SU-DHL-6 (cell line): ENCODE data around the gene MAT1A.

ENCODE experiments used
- H2AFZ ChIP-seq: fragments of 200-600 bp; sonication (generic); 2 replicates; pipeline ENCODE4 v1.6.1; 2014; ENCODE audit warnings: low read depth, mild to moderate bottlenecking, moderate library complexity, mixed read lengths, antibody characterized with exemption, low read length; ENCODE audit not compliant: severe bottlenecking
- H3F3A ChIP-seq: fragments of 200-600 bp; shearing (Covaris generic); 2 replicates; pipeline ENCODE4 v1.6.0; 2016; ENCODE audit warnings: antibody characterized with exemption, mild to moderate bottlenecking; ENCODE audit not compliant: insufficient read depth
- H3K27ac ChIP-seq: fragments of 200-600 bp; sonication (generic); 2 replicates; pipeline ENCODE4 v1.5.1; 2016; ENCODE audit warnings: low read depth, mild to moderate bottlenecking, low read length, moderate library complexity, mixed read lengths
- H3K27me3 ChIP-seq: fragments of 200-600 bp; sonication (generic), shearing (Covaris generic); 2 replicates; pipeline ENCODE4 v1.6.0; 2014; ENCODE audit warnings: mild to moderate bottlenecking, low read length
- H3K36me3 ChIP-seq: fragments of 200-600 bp; sonication (generic); 2 replicates; pipeline ENCODE4 v1.6.1; 2014; ENCODE audit warnings: mild to moderate bottlenecking, low read length, mixed read lengths
- H3K4me2 ChIP-seq: fragments of 300-600, 200-600 bp; shearing (Covaris generic), sonication (generic); 2 replicates; pipeline ENCODE4 v1.6.0; 2014; ENCODE audit warnings: low read length, low read depth, mild to moderate bottlenecking; ENCODE audit not compliant: poor library complexity, severe bottlenecking
- H3K4me3 ChIP-seq: fragments of 200-600 bp; sonication (generic); 2 replicates; pipeline ENCODE4 v1.5.1; 2014; ENCODE audit warnings: antibody characterized with exemption, low read length, mild to moderate bottlenecking, mixed read lengths; ENCODE audit not compliant: insufficient read depth, poor library complexity, severe bottlenecking
- H3K79me2 ChIP-seq: fragments of 200-600 bp; sonication (generic); 2 replicates; pipeline ENCODE4 v1.6.1; 2014; ENCODE audit warnings: mild to moderate bottlenecking, low read length, moderate library complexity; ENCODE audit not compliant: insufficient read depth
- H3K9ac ChIP-seq: fragments of 200-600 bp; sonication (generic); 2 replicates; pipeline ENCODE4 v1.7.0; 2014; ENCODE audit warnings: mild to moderate bottlenecking, low read length
- H3K9me2 ChIP-seq: fragments of 200-600 bp; sonication (generic); replicated peaks from 2 replicates; pipeline ENCODE4 v1.6.1; 2014; ENCODE audit warnings: low read length; ENCODE audit not compliant: insufficient read depth
- H3K9me3 ChIP-seq: fragments of 200-600 bp; sonication (generic); 2 replicates; pipeline ENCODE4 v1.6.1; 2014; ENCODE audit warnings: low read length, mixed read lengths; ENCODE audit not compliant: insufficient read depth
- H4K20me1 ChIP-seq: fragments of 200-600 bp; sonication (generic); 2 replicates; pipeline ENCODE4 v1.6.1; 2014; ENCODE audit warnings: low read depth, mild to moderate bottlenecking, antibody characterized with exemption, low read length, moderate library complexity, mixed read lengths
- CTCF ChIP-seq: fragments of 200-600 bp; sonication (generic); IDR thresholded peaks from one replicate; pipeline ENCODE4 v1.5.1; 2017; ENCODE audit warnings: antibody characterized with exemption, mild to moderate bottlenecking, low read length, moderate library complexity; ENCODE audit not compliant: insufficient read depth, poor library complexity, severe bottlenecking
- EZH2phosphoT487 ChIP-seq: fragments of 200-600 bp; sonication (generic), shearing (Covaris generic); conservative IDR thresholded peaks from 2 replicates; pipeline ENCODE4 v1.6.1; 2018; ENCODE audit warnings: mild to moderate bottlenecking, antibody characterized with exemption, low read length, moderate library complexity, mixed read lengths

MAT1A gene

GRCh38 chr10:80275756-80276155 lies 13.7 kb downstream of the MAT1A start:
- H3K36me3 ChIP-seq, result no peaks in the 10 kb centered on the region
- no peak overlapping the region for H3K27ac ChIP-seq
- no peaks in the 10 kb centered on the region for H3K27me3 ChIP-seq
- H3K9me2 ChIP-seq, result no peaks in the 10 kb centered on the region
- H3K4me2 ChIP-seq, result no peak overlapping the region
- H3K9me3 ChIP-seq, result no peaks in the 10 kb centered on the region
- H3K4me3 ChIP-seq, result no peak overlapping the region
- no peaks in the 10 kb centered on the region for H3F3A ChIP-seq
- H4K20me1 ChIP-seq, result no peaks in the 10 kb centered on the region
- no peak for TF ChIP-seq EZH2phosphoT487
- TF ChIP-seq CTCF, result no peak
- no peak overlapping the region for H3K9ac ChIP-seq
- H2AFZ ChIP-seq, result no peak overlapping the region
- H3K79me2 ChIP-seq, result no peaks in the 10 kb centered on the region

- H3K9me2 ChIP-seq, result no peaks in the 10 kb centered on the region
- H3K27me3 ChIP-seq, result no peaks in the 10 kb centered on the region
- H3K9ac ChIP-seq, result no peak overlapping the region
- no peak overlapping the region for H3K27ac ChIP-seq
- no peak overlapping the region for H3K4me3 ChIP-seq
- no peaks in the 10 kb centered on the region for H3K9me3 ChIP-seq
- no peak overlapping the region for H2AFZ ChIP-seq
- H3K79me2 ChIP-seq, result no peaks in the 10 kb centered on the region
- H3K4me2 ChIP-seq, result no peak overlapping the region
- H3K36me3 ChIP-seq, result no peaks in the 10 kb centered on the region
- H4K20me1 ChIP-seq, result no peaks in the 10 kb centered on the region
- no peaks in the 10 kb centered on the region for H3F3A ChIP-seq
- TF ChIP-seq EZH2phosphoT487 (no peak), CTCF (no peak)
Measured at GRCh38 chr10:80275135-80275498, 14.3 kb downstream of the MAT1A start.

GRCh38 chr10:80274396-80275134 lies 14.9 kb downstream of the MAT1A start:
- H3K79me2 ChIP-seq, result no peaks in the 10 kb centered on the region
- TF ChIP-seq CTCF (no peak), EZH2phosphoT487 (no peak)
- no peak overlapping the region for H3K9ac ChIP-seq

More at GRCh38 chr10:80274396-80275134, 14.9 kb downstream of the MAT1A start:
- no peak overlapping the region for H3K4me2 ChIP-seq
- no peaks in the 10 kb centered on the region for H4K20me1 ChIP-seq
- no peaks in the 10 kb centered on the region for H3F3A ChIP-seq
- H2AFZ ChIP-seq, result no peak overlapping the region
- no peaks in the 10 kb centered on the region for H3K36me3 ChIP-seq
- no peaks in the 10 kb centered on the region for H3K27me3 ChIP-seq
- H3K27ac ChIP-seq, result no peak overlapping the region
- no peaks in the 10 kb centered on the region for H3K9me2 ChIP-seq
- no peaks in the 10 kb centered on the region for H3K9me3 ChIP-seq
- no peak overlapping the region for H3K4me3 ChIP-seq
